Activated CD8-positive, alpha-beta T cell treated with anti-CD3 and anti-CD28 coated beads for 36 hours (primary cell): Measurements from ENCODE around the gene EIF4EBP3. TPM values are rescaled to one million over a fixed set of nuclear protein-coding genes. Genes with fewer than 3 reads are reported as not detected.

ENCODE experiments used
- ATAC-seq: fragments of 200-7000 bp; cut with Tn5 transposase; one replicate; pipeline ENCODE4 v1.10.0; 2021; ENCODE audit warnings: mild to moderate bottlenecking, moderate library complexity
- CTCF ChIA-PET: fragments of 350-600 bp; sonication (Branson Sonifier 250); formaldehyde crosslinking; loops from one replicate; lab custom pipeline; 2021; ENCODE audit warnings: antibody characterized with exemption; lab: Charles Lee
- POLR2A ChIA-PET: fragments of 350-600 bp; sonication (Branson Sonifier 250); formaldehyde crosslinking; loops from one replicate; lab custom pipeline; 2021; ENCODE audit warnings: antibody characterized with exemption; lab: Charles Lee
- DNase-seq: peaks from one replicate; pipeline ENCODE4 v3.0.0-alpha.2; 2020
- H3K27ac Mint-ChIP-seq: one replicate; pipeline ENCODE4 v1.8.0; 2021; ENCODE audit warnings: mild to moderate bottlenecking, mixed read lengths
- H3K27me3 Mint-ChIP-seq: one replicate; pipeline ENCODE4 v1.8.0; 2021; ENCODE audit warnings: mixed read lengths
- H3K36me3 Mint-ChIP-seq: one replicate; pipeline ENCODE4 v1.8.0; 2021; ENCODE audit warnings: low read depth, mixed read lengths
- H3K4me1 Mint-ChIP-seq: one replicate; pipeline ENCODE4 v1.8.0; 2021; ENCODE audit warnings: low read depth, mixed read lengths
- H3K4me3 Mint-ChIP-seq: one replicate; pipeline ENCODE4 v1.8.0; 2021; ENCODE audit warnings: mild to moderate bottlenecking, moderate library complexity, mixed read lengths
- H3K9me3 Mint-ChIP-seq: one replicate; pipeline ENCODE4 v1.8.0; 2021; ENCODE audit warnings: mixed read lengths
- intact Hi-C: fragments of 100-400 bp; cut with micrococcal nuclease; formaldehyde crosslinking; loops from one replicate; pipeline ENCODE4 v1.10.0; 2022
- total RNA-seq, 2 experiments: library from RNA; stranded (reverse); gene quantifications; one replicate each; pipeline ENCODE4 v1.2.3, GENCODE V29; 2021
- TF ChIP-seq, protein P1 (sequence below): fragments of 200-600 bp; IDR thresholded peaks from one replicate; pipeline ENCODE4 v1.8.0; 2022; ENCODE audit warnings: antibody characterized with exemption, mild to moderate bottlenecking

The EIF4EBP3 gene
- total RNA-seq, result 10 to 100 TPM; 19.6 to 20.3 TPM

DNA sequence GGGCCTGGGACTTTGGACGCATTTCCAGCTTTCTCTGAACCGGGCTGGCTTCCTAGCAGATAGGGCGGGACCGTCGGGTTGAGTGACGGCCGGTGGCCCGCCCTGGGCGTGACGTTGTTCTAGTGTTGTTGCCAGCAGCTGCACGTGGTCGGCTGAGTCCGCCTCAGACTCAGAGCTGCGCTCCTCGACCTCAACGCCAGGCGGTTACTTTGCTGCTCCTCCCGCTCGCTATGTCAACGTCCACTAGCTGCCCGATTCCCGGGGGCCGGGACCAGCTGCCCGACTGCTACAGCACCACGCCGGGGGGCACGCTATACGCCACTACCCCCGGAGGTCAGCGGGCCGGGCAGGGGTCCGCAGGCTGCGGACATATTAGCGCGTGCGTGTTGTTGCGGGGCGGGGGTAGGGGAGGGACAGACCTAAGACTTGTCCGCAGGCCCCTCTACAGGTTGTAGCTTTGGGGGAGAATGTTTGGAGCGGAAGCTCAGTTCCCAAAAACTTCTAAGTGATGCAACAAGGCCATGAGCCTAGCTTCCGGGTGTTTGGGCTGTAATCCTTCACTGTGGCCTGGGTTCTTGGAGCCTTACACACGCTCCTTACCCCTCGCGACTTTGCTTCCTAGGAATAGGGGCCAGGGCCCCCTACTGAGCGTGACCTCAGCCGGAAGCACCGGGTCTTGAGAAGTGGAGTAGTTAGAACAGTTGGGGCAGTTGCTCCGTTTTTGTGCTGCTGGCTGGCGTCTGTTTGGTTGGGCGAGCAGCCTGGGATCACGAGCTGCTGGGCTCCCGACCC is at the start of gene EIF4EBP3:
Gene EIF4EBP3, plus strand, starts transcription at position 155 of the 792 bp plus-strand sequence. Its CDS starts 76 bp downstream, at position 231.
- DNase-seq (peak; percentile 94), ATAC-seq (peak; percentile 97)
- ChIA-PET CTCF (interaction anchor here (0.6 to 4.0 kb wide), 17 partner anchors 9 to 175 kb away, joined by 3 to 16 read pairs (median 4); partner anchors contain the start of genes APBB3, CD14, HARS1 and HARS2), POLR2A (interaction anchor here (0.8 to 3.5 kb wide), 17 partner anchors 8 to 146 kb away, joined by 3 to 38 read pairs (median 7); partner anchors contain the start of genes ANKHD1, APBB3, CD14 and HARS1)
- Mint-ChIP-seq H3K27me3 (no peaks in the 10 kb centered on the region), H3K4me3 (peak within 1 kb of the TSS; percentile 89), H3K4me1 (peaks cover 41% of the 10 kb centered on the region), H3K27ac (peak within 1 kb of the TSS; percentile 98), H3K9me3 (no peaks in the 10 kb centered on the region), H3K36me3 (peaks cover 48% of the 10 kb centered on the region)
- intact Hi-C loops, result loop anchor here (5.0 kb wide), 1 partner anchor 90 kb away; the partner anchor contains the start of gene TMCO6
- TF ChIP-seq, protein P1, sequence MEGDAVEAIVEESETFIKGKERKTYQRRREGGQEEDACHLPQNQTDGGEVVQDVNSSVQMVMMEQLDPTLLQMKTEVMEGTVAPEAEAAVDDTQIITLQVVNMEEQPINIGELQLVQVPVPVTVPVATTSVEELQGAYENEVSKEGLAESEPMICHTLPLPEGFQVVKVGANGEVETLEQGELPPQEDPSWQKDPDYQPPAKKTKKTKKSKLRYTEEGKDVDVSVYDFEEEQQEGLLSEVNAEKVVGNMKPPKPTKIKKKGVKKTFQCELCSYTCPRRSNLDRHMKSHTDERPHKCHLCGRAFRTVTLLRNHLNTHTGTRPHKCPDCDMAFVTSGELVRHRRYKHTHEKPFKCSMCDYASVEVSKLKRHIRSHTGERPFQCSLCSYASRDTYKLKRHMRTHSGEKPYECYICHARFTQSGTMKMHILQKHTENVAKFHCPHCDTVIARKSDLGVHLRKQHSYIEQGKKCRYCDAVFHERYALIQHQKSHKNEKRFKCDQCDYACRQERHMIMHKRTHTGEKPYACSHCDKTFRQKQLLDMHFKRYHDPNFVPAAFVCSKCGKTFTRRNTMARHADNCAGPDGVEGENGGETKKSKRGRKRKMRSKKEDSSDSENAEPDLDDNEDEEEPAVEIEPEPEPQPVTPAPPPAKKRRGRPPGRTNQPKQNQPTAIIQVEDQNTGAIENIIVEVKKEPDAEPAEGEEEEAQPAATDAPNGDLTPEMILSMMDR, result peak; percentile 84

DNA sequence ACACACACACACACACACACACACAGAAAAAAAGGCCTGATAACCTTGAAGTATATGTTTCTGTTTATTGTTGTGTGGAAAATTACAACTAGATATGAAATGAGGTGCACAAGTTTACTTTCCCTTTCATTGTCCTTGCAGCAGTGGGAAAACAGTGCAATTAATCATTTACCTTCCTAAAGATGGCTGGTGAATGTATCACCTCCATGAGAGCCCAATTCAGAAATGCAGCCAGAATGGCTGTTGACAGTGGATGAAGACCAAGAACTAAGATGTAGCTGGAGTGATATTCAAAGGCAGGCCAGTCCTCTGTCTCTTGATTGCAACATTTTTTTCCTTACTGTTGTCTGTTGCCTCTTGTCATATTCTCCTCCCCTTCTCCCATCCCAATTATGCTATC is 49.6 kb upstream of the EIF4EBP3 start:
- DNase-seq (no peak), ATAC-seq (no peak)
- ChIA-PET CTCF (no interaction called here), POLR2A (interaction anchor here (0.7 kb wide), 1 partner anchor 125 kb away, joined by 3 read pairs; no protein-coding TSS in a partner anchor)
- H3K27ac Mint-ChIP-seq, result no peak overlapping the region
- H3K4me3 Mint-ChIP-seq, result no peak overlapping the region
- H3K9me3 Mint-ChIP-seq, result no peaks in the 10 kb centered on the region
- H3K36me3 Mint-ChIP-seq, result peaks cover 16% of the 10 kb centered on the region
- intact Hi-C loops, result no loop called here
- TF ChIP-seq, protein P1, result no peak
- peaks cover 8% of the 10 kb centered on the region for H3K4me1 Mint-ChIP-seq
- H3K27me3 Mint-ChIP-seq, result no peaks in the 10 kb centered on the region

DNA sequence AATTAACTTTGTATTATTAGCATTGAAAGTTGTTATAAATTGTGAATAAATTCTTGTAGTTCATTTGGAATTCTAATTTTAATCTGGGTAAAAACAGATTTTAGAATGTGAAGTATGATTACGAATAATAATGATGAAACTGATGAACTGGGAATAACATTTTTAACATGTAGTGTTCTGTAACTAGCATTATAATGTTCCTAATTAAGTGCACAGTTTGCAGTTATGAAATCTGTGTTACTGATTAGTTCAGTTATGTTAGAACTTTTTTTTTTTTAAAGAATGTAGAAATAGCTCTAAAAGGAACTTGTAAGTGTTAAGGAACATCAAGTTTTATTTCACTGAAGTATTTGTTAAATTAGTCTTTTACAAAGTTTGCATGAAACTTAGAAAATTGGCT is 48.9 kb upstream of the EIF4EBP3 start:
- intact Hi-C loops, result no loop called here
- H3K4me1 Mint-ChIP-seq, result peaks cover 8% of the 10 kb centered on the region

DNA sequence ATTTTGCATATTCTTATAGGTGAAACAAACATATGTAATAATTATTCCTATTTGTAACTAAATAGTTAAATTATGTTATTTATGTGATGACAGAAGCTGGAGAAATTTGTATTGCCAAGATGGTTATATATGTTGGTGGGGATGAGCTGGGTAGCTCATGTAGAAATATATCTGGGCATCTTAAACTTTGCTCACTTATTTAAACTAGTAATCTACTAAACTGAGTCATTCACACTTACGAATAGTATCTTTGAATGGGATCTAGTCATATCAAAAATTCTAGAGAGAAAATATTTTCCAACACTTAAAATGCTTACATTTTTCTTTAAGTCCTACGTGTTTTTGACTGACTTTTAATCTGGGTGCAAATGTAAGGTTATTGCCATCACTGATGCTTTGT is 44.6 kb upstream of the EIF4EBP3 start:
- intact Hi-C loops, result no loop called here
- DNase-seq, result no peak
- no peaks in the 10 kb centered on the region for H3K9me3 Mint-ChIP-seq
- peaks cover 6% of the 10 kb centered on the region for H3K4me1 Mint-ChIP-seq
- peaks cover 12% of the 10 kb centered on the region for H3K36me3 Mint-ChIP-seq
- TF ChIP-seq, protein P1, result no peak
- no peak overlapping the region for H3K4me3 Mint-ChIP-seq
- H3K27ac Mint-ChIP-seq, result no peak overlapping the region
- no peaks in the 10 kb centered on the region for H3K27me3 Mint-ChIP-seq
- ChIA-PET CTCF (interaction anchor here (1.2 to 1.4 kb wide), 3 partner anchors 16 to 132 kb away, joined by 4 to 7 read pairs (median 5); no protein-coding TSS in a partner anchor), POLR2A (no interaction called here)
- no peak for ATAC-seq

More for the DNA sequence above, 48.9 kb upstream of the EIF4EBP3 start:
- DNase-seq (no peak), ATAC-seq (no peak)
- TF ChIP-seq, protein P1, result no peak
- Mint-ChIP-seq H3K27me3 (no peaks in the 10 kb centered on the region), H3K27ac (no peak overlapping the region), H3K4me3 (no peak overlapping the region), H3K9me3 (no peaks in the 10 kb centered on the region), H3K36me3 (peaks cover 16% of the 10 kb centered on the region)
- ChIA-PET CTCF (no interaction called here), POLR2A (no interaction called here)

DNA sequence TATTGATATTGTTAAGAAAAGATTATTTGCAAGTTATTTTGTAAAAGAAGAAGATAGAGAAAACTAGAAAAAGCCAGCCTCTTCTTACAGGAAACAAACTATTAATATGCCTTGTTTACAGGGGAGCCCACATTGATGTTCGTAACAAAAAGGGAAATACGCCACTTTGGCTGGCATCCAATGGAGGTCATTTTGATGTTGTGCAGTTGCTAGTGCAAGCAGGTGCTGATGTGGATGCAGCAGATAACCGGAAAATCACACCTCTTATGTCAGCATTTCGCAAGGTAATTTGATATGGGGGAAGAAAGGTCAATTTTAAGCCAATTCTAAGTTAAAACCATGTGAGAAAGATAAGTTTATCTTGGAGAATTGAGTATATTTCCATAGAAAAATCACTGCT is 37.6 kb upstream of the EIF4EBP3 start:
- H3K9me3 Mint-ChIP-seq, result no peaks in the 10 kb centered on the region
- H3K4me1 Mint-ChIP-seq, result no peaks in the 10 kb centered on the region
- ATAC-seq, result no peak
- H3K27ac Mint-ChIP-seq, result no peak overlapping the region
- peaks cover 45% of the 10 kb centered on the region for H3K36me3 Mint-ChIP-seq
- POLR2A ChIA-PET, result no interaction called here
- no peak for DNase-seq
- H3K27me3 Mint-ChIP-seq, result no peaks in the 10 kb centered on the region
- TF ChIP-seq, protein P1, result no peak
- no peak overlapping the region for H3K4me3 Mint-ChIP-seq
- CTCF ChIA-PET, result no interaction called here
- intact Hi-C loops, result no loop called here
